ENCODE results near the gene CFAP20DC. TPM values are rescaled to one million over a fixed set of nuclear protein-coding genes. Genes with fewer than 3 reads are reported as not detected.

The CFAP20DC gene
- total and polyA plus RNA-seq, 2 of the 8 experiments (the other 6 are each of a cell fraction or from before 2014, with no cell fraction given) = 2.2 to 2.8 TPM

- H3K56ac ChIP-seq (replicated peaks; ENCODE audit: insufficient read length, low read depth, low read length) = no peak overlapping the region
- H3K4me3 ChIP-seq (ENCODE audit: extremely low read depth in 1 of 4, insufficient read depth in 2 of 4, low read depth in 3 of 4, low read length in 4 of 4) = no peak overlapping the region
- no peaks in the 10 kb centered on the region for H3K79me2 ChIP-seq (ENCODE audit: control insufficient read depth in 1 of 2, insufficient read depth in 2 of 2, low read length in 2 of 2)
- no peaks in the 10 kb centered on the region for H3K36me3 ChIP-seq (ENCODE audit: control insufficient read depth in 2 of 4, insufficient read depth in 4 of 4, low read length in 3 of 4)
- no peak overlapping the region for H2BK120ac ChIP-seq (replicated peaks; ENCODE audit: low read depth, low read length)
- H3K14ac ChIP-seq (ENCODE audit: insufficient read length) = no peak overlapping the region
- H3K4ac ChIP-seq (replicated peaks; ENCODE audit: insufficient read length, low read depth, low read length) = no peak overlapping the region
- POLR2A ChIA-PET (ENCODE audit: partially characterized antibody) = no interaction called here
- FAIRE-seq (no peak), DNase-seq (ENCODE audit: low read depth in 1 of 2, low spot score in 2 of 2) (no peak)
- no peak overlapping the region for H2BK12ac ChIP-seq (ENCODE audit: low read depth, low read length)
- H3K18ac ChIP-seq (ENCODE audit: extremely low read depth, low read length) = no peak overlapping the region
- H3K9ac ChIP-seq (replicated peaks in 1 of 4; ENCODE audit: extremely low read depth in 1 of 4, low read depth in 3 of 4, low read length in 3 of 4) = no peak overlapping the region
- H3K79me1 ChIP-seq (ENCODE audit: low read depth, low read length) = no peaks in the 10 kb centered on the region
- H4K91ac ChIP-seq (replicated peaks; ENCODE audit: insufficient read length, low read length) = no peak overlapping the region
- no peak overlapping the region for H2AFZ ChIP-seq (ENCODE audit: low read length)
- 81% methylated on average over 6 of the region's 6 CpGs; no CpG with 5 or more reads in 1 of the 2 experiments for whole genome bisulfite sequencing, 2 experiments (ENCODE audit: extremely low coverage in 1 of 2, insufficient coverage in 1 of 2, insufficient read length in 1 of 2, insufficient replicate concordance in 2 of 2, low coverage in 1 of 2, low lambda C conversion rate in 2 of 2, missing lambda C conversion rate in 1 of 2)
- no peak overlapping the region for H3K4me2 ChIP-seq (ENCODE audit: insufficient read depth in 1 of 2, low read depth in 2 of 2, low read length in 2 of 2)
- H3K27ac ChIP-seq (ENCODE audit: low read depth, low read length) = no peak overlapping the region
- CTCF ChIA-PET (ENCODE audit: partially characterized antibody) = no interaction called here
- H2BK20ac ChIP-seq (ENCODE audit: low read length) = no peak overlapping the region
- no peaks in the 10 kb centered on the region for H3K9me3 ChIP-seq (ENCODE audit: insufficient read depth in 2 of 2, low read depth in 1 of 2, low read length in 1 of 2)
- H2AK5ac ChIP-seq (ENCODE audit: low read depth, low read length) = no peak overlapping the region
- no peak overlapping the region for H2BK15ac ChIP-seq (ENCODE audit: low read length)
- no peak overlapping the region for H2BK5ac ChIP-seq (ENCODE audit: low read depth, low read length)
- no peaks in the 10 kb centered on the region for H3K4me1 ChIP-seq (replicated peaks in 1 of 4; ENCODE audit: control insufficient read depth in 3 of 4, insufficient read depth in 4 of 4, low read length in 3 of 4)
- no peaks in the 10 kb centered on the region for H3K23me2 ChIP-seq (ENCODE audit: low read depth, low read length)
- H3K27me3 ChIP-seq (replicated peaks in 1 of 4; ENCODE audit: control insufficient read depth in 3 of 4, extremely low read depth in 1 of 4, insufficient read depth in 3 of 4, low read length in 3 of 4) = no peaks in the 10 kb centered on the region
- H3K23ac ChIP-seq (ENCODE audit: insufficient read length) = no peak overlapping the region
- no peaks in the 10 kb centered on the region for H4K20me1 ChIP-seq (replicated peaks in 1 of 2; ENCODE audit: control insufficient read depth in 1 of 2, insufficient read depth in 2 of 2, low read length in 2 of 2)
- no peak overlapping the region for H4K5ac ChIP-seq (ENCODE audit: insufficient read length, low read depth, low read length)
- no peak overlapping the region for H4K8ac ChIP-seq (ENCODE audit: extremely low read depth, insufficient read depth, low read length)
- TF ChIP-seq NANOG (IDR thresholded peaks at IDR 0.05; ENCODE audit: insufficient read depth, low read depth, low read length, poor library complexity, severe bottlenecking) (no peak), ATF2 (IDR thresholded peaks at IDR 0.05; ENCODE audit: low read length) (no peak), EP300 (IDR thresholded peaks at IDR 0.05; ENCODE audit: borderline replicate concordance in 1 of 2, low read depth in 2 of 2, low read length in 2 of 2) (no peak), KDM4A (IDR thresholded peaks at IDR 0.05; ENCODE audit: low read depth, low read length, severe bottlenecking) (no peak), BCL11A (IDR thresholded peaks at IDR 0.05; ENCODE audit: low read depth in 2 of 2, low read length in 2 of 2) (no peak), CBX8 (IDR thresholded peaks at IDR 0.05; ENCODE audit: borderline replicate concordance, low read depth, low read length) (no peak), SIN3A (conservative IDR thresholded peaks at IDR 0.05 in 1 of 2, IDR thresholded peaks at IDR 0.05 in 1 of 2; ENCODE audit: low read depth in 1 of 2, low read length in 2 of 2) (no peak), JUND (IDR thresholded peaks at IDR 0.05; ENCODE audit: low read length) (no peak), TCF12 (IDR thresholded peaks at IDR 0.05; ENCODE audit: low read depth, low read length) (no peak), BRCA1 (IDR thresholded peaks at IDR 0.05; ENCODE audit: low read depth, low read length) (no peak), EGR1 (IDR thresholded peaks at IDR 0.05; ENCODE audit: borderline replicate concordance, low read depth, low read length) (no peak), MAFK (IDR thresholded peaks at IDR 0.05; ENCODE audit: low read depth, low read length) (no peak), YY1 (IDR thresholded peaks at IDR 0.05; ENCODE audit: low read depth, low read length) (no peak)
Observed at GRCh38 chr3:58742239-58742638, 307.6 kb downstream of the CFAP20DC start.

Measured in H1 (cell line).